Activated CD8-positive, alpha-beta memory T cell treated with anti-CD3 and anti-CD28 coated beads, Interleukin-2, amount 50 U/mL, for 1 hour (primary cell): Measurements from ENCODE around the gene BLOC1S2.
A peak's percentile ranks its signal among the peaks of the same experiment; 100 is the strongest.
"Not testable (repeated sequence)": the region's sequence is repeated elsewhere in the genome, so short reads cannot be mapped to it uniquely, and the experiment has no call there.

Experiments
- DNase-seq: peaks from one replicate; pipeline ENCODE4 v3.0.0-alpha.2; 2020; ENCODE audit errors: extremely low read depth

Gene BLOC1S2

GRCh38 chr10:100291356-100291755 is 4.9 kb upstream of the BLOC1S2 start:
- no peak for DNase-seq

- no peak for DNase-seq
Observed at GRCh38 chr10:100289641-100290040, 3.2 kb upstream of the BLOC1S2 start.

DNA sequence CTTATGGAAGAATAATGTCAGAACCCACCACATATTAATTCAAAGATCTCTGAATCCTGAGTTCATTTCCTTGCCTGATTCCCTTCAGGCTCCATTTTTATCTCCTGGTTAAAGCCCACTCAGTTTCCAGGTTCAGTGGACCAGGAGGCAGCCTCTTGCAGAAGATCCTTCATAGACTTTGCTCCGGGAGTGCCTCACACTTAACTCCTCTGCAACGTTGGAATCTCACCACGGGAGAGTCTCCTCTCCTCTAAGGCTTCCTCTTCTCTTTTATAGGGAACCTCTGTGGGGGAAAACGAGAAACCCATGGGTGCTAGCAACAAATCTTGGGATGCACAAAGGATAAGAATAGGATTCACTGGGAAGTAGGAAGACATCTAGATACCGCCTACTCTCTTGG is 1.7 kb upstream of the BLOC1S2 start:
- no peak for DNase-seq

DNA sequence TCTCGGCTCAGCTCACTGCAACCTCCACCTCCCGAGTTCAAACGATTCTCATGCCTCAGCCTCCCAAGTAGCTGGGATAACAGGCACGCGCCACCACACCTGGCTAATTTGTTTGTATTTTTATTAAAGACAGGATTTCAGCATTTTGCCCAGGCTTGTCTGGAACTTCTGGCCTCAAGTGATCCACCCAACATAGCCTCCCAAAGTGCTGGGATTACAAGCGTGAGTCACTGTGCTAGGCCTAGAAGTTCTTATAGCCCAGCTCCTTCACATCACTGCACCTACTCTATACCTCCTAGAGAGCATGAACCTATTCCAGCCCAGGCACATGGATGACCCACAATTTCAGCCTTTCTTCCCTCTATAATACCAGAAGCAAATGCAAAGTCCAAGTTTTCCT is 1.3 kb upstream of the BLOC1S2 start:
- DNase-seq: no peak

GRCh38 chr10:100285326-100285725 is 1.2 kb downstream of the BLOC1S2 start:
- not testable (repeated sequence) for DNase-seq

DNA sequence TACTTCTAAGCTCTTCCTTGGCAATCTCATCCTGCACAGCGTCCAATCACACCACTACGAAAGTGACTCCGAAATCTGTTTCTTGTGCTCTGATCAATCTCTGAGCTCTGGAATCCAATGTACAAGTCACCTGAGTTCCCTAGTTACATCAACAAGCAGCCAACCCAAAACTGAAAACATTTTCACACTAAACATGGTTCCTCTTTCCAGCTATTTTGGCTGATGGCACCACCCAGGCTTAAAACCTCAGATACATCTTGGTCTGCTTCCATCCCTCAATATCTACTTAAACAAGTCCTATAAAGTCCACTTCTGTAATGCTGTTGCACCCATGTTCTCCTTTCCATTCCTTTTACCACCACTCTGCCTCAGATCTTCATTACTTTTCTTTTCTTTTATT is 3.6 kb downstream of the BLOC1S2 start:
- no peak for DNase-seq

GRCh38 chr10:100276971-100277370 is 9.5 kb downstream of the BLOC1S2 start:
- DNase-seq: not testable (repeated sequence)

DNA sequence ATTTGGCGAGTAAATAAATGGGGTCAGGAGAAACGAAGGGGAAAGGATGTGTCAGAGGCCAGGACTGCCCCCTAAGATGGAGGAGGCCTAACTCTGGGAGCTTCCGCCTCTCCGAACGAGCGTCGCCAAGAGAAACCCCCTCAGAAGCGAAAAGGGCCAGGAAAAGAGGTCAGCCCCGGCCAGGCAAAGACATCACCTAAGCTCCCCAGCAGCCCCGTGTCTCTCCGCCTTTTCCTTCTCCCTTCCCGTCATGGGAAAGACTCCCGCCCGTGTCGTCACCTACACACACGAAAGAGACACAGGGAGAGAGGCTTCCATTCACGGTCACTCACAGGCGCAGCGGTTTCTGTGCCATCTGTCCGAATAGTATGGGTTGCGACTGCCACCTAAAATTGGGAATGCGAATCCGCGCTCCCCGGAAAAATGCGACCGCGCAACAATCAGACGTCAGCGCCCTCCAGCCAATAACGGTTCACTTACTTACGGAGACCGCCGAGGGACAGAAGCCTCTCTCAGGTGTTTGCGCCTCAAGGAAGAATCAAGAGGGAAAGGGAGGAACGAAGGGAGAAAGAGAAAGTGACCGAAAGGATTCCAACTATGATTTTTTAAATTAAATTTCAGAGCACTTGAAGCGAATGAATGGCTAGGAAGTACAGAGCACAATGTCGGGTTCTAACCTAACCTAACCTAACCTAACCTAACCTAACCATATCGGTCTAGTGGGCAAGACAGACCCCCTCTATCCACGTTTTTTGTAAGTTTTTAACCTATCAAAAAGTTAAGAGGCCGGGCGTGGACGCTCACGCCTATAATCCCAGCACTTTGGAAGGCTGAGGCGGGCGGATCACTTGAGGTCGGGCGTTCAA is 19.0 kb downstream of the BLOC1S2 start, which contains the start of gene CWF19L1:
CWF19L1 (minus strand) TSS at position 400 of the 866 bp plus-strand sequence; CDS start at position 355, 45 bp downstream.
- DNase-seq: peak; percentile 40

DNA sequence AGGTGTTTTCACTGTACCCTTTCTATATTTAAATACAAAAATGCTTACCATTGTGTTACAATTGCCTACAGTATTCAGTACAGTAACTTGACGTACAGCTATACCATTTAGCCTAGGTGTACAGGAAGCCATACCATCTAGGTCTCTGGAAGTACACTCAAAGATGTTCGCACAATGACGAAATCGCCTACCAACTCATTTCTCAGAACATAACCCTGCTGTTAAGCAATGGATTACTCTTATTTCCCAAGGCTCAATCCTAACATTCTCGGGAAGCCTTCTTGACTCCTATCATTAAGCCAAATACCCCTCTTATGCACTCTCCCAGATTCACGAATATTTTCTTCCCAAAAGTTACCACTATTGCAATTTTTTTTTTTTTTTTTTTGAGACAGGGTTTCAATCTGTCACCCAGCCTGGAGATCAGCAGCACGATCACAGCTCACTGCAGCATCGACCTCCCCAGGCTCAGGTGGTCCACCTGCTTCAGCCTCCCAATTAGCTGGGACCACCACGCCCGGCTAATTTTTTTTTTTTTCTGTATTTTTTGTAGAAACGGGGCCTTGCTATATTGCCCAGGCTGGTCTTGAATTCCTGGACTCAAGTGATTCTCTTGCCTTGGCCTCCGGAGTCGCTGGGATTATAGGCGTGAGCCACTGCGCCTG is 20.5 kb downstream of the BLOC1S2 start:
- no peak for DNase-seq

- no peak for DNase-seq
Observed at GRCh38 chr10:100254191-100254590, 32.3 kb downstream of the BLOC1S2 start.

- DNase-seq: no peak
Observed at GRCh38 chr10:100253041-100253440, 33.4 kb downstream of the BLOC1S2 start.

- no peak for DNase-seq
Observed at GRCh38 chr10:100248820-100249219, 37.7 kb downstream of the BLOC1S2 start.

GRCh38 chr10:100245484-100246220 is 40.8 kb downstream of the BLOC1S2 start:
- DNase-seq: no peak

DNA sequence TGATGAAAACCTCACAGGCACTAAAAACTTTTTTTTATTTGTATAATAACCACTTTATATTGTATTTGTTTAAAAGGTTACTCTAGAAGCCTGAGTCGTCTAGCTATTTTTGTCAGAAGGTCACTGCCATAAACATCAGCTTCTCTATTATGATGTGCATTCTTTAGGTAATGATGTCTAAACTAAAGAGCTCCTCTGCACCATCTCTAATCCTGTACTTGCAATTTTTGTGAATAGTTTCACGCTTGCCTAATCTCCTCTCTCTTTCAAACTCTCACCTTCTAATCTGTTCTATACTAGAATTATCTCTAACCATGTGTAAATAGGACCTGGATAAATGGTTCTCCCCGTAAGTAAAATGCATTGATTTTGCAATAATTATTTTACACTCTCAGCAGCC is 46.6 kb downstream of the BLOC1S2 start:
- no peak for DNase-seq

GRCh38 chr10:100238429-100238828 is 48.1 kb downstream of the BLOC1S2 start:
- no peak for DNase-seq

GRCh38 chr10:100232101-100232500 is 54.4 kb downstream of the BLOC1S2 start:
- no peak for DNase-seq

GRCh38 chr10:100229819-100230422 is 56.6 kb downstream of the BLOC1S2 start:
- DNase-seq: no peak

GRCh38 chr10:100223879-100224278 is 62.6 kb downstream of the BLOC1S2 start:
- DNase-seq: no peak
